HG03439 (cell line): Measurements from ENCODE around the gene PRAME.
"Not testable (repeated sequence)": the region's sequence is repeated elsewhere in the genome, so short reads cannot be mapped to it uniquely, and the experiment has no call there.

ENCODE experiments used
- ATAC-seq: cut with Tn5 transposase; IDR thresholded peaks from one replicate; pipeline ENCODE4 v1.9.1; 2021; ENCODE audit warnings: mild to moderate bottlenecking, moderate library complexity; ENCODE audit not compliant: unreplicated experiment

PRAME gene

GRCh38 chr22:22552630-22553029, 6.4 kb downstream of the PRAME start:
- ATAC-seq = no peak

- ATAC-seq = no peak
These were observed 8.2 kb downstream of the PRAME start for GRCh38 chr22:22550789-22551434.

- no peak for ATAC-seq
These were observed 10.2 kb downstream of the PRAME start for GRCh38 chr22:22548910-22549309.

GRCh38 chr22:22548317-22548716, 10.7 kb downstream of the PRAME start:
- no peak for ATAC-seq

- no peak for ATAC-seq
These were observed 11.3 kb downstream of the PRAME start for GRCh38 chr22:22547692-22548300.

GRCh38 chr22:22547226-22547625, 11.8 kb downstream of the PRAME start:
- no peak for ATAC-seq

GRCh38 chr22:22546490-22546889, 12.6 kb downstream of the PRAME start:
- ATAC-seq = no peak

- ATAC-seq = no peak
These were observed 14.0 kb downstream of the PRAME start for GRCh38 chr22:22545084-22545483.

- ATAC-seq = no peak
These were observed 20.7 kb downstream of the PRAME start for GRCh38 chr22:22538226-22538989.

GRCh38 chr22:22536916-22537315, 22.1 kb downstream of the PRAME start:
- ATAC-seq = no peak

- no peak for ATAC-seq
These were observed 22.6 kb downstream of the PRAME start for GRCh38 chr22:22536515-22536914.

GRCh38 chr22:22535662-22536061, 23.4 kb downstream of the PRAME start:
- ATAC-seq = no peak

- ATAC-seq = no peak
These were observed 24.3 kb downstream of the PRAME start for GRCh38 chr22:22534604-22535415.

- no peak for ATAC-seq
These were observed 25.2 kb downstream of the PRAME start for GRCh38 chr22:22533863-22534262.

GRCh38 chr22:22533417-22533816, 25.6 kb downstream of the PRAME start:
- no peak for ATAC-seq

GRCh38 chr22:22532547-22533071, 26.5 kb downstream of the PRAME start:
- ATAC-seq = not testable (repeated sequence)

GRCh38 chr22:22531770-22532546, 27.1 kb downstream of the PRAME start:
- no peak for ATAC-seq

- no peak for ATAC-seq
These were observed 30.3 kb downstream of the PRAME start for GRCh38 chr22:22528780-22529179.

GRCh38 chr22:22527312-22527711, 31.8 kb downstream of the PRAME start:
- ATAC-seq = no peak
